Loucy (cell line): ENCODE measurements around the gene ARNT2.

ENCODE experiments used
- H2AFZ ChIP-seq: fragments of 200-600 bp; sonication (generic); 2 replicates; pipeline ENCODE4 v1.6.0; 2016; ENCODE audit warnings: antibody characterized with exemption, mild to moderate bottlenecking, low read length, moderate library complexity
- H3F3A ChIP-seq: fragments of 200-600 bp; 2 replicates; pipeline ENCODE4 v1.6.0; 2016; ENCODE audit warnings: antibody characterized with exemption, low read depth, mild to moderate bottlenecking
- H3K27me3 ChIP-seq: fragments of 200-600 bp; sonication (generic); 2 replicates; pipeline ENCODE4 v1.6.1; 2014; ENCODE audit warnings: low read length, mild to moderate bottlenecking; ENCODE audit not compliant: insufficient read depth, poor library complexity, severe bottlenecking
- H3K36me3 ChIP-seq: fragments of 200-600 bp; sonication (generic); 2 replicates; pipeline ENCODE4 v1.6.1; 2016; ENCODE audit warnings: low read length; ENCODE audit not compliant: insufficient read depth
- H3K4me1 ChIP-seq: fragments of 200-600 bp; sonication (generic); 2 replicates; pipeline ENCODE4 v1.5.1; 2014; ENCODE audit warnings: low read length, mild to moderate bottlenecking; ENCODE audit not compliant: insufficient read depth, poor library complexity, severe bottlenecking
- H3K4me2 ChIP-seq: fragments of 200-600 bp; sonication (generic); 2 replicates; pipeline ENCODE4 v1.6.0; 2014; ENCODE audit warnings: antibody characterized with exemption, low read length, low read depth, mild to moderate bottlenecking; ENCODE audit not compliant: poor library complexity, severe bottlenecking
- H3K4me3 ChIP-seq: fragments of 200-600 bp; sonication (generic); 2 replicates; pipeline ENCODE4 v1.5.1; 2014; ENCODE audit warnings: low read length, mild to moderate bottlenecking, mixed read lengths; ENCODE audit not compliant: poor library complexity, severe bottlenecking
- H3K79me2 ChIP-seq: fragments of 200-600 bp; sonication (generic); 2 replicates; pipeline ENCODE4 v1.6.1; 2014; ENCODE audit warnings: low read length; ENCODE audit not compliant: insufficient read depth
- H3K9ac ChIP-seq: fragments of 200-600 bp; sonication (generic); 2 replicates; pipeline ENCODE4 v1.6.0; 2014; ENCODE audit warnings: mild to moderate bottlenecking, low read depth, low read length, moderate library complexity; ENCODE audit not compliant: poor library complexity, severe bottlenecking
- H3K9me2 ChIP-seq: fragments of 200-600 bp; sonication (generic); replicated peaks from 2 replicates; pipeline ENCODE4 v1.6.1; 2016; ENCODE audit warnings: low read depth, low read length, mixed read lengths
- H3K9me3 ChIP-seq: fragments of 200-600 bp; sonication (generic); 2 replicates; pipeline ENCODE4 v1.6.1; 2014; ENCODE audit warnings: mild to moderate bottlenecking, antibody characterized with exemption, low read length, low read depth; ENCODE audit not compliant: insufficient read depth
- H4K20me1 ChIP-seq: fragments of 200-600 bp; sonication (generic); 2 replicates; pipeline ENCODE4 v1.6.0; 2014; ENCODE audit warnings: antibody characterized with exemption, low read length, mild to moderate bottlenecking; ENCODE audit not compliant: insufficient read depth, poor library complexity, severe bottlenecking
- EZH2phosphoT487 ChIP-seq: fragments of 200-600 bp; IDR thresholded peaks from 2 replicates; pipeline ENCODE4 v1.6.1; 2018; ENCODE audit warnings: antibody characterized with exemption, mild to moderate bottlenecking, moderate library complexity, borderline replicate concordance
- TF ChIP-seq, protein P1 (sequence below): fragments of 200-600 bp; sonication (generic); conservative IDR thresholded peaks from 2 replicates; pipeline ENCODE4 v1.5.1; 2014; ENCODE audit warnings: mild to moderate bottlenecking, antibody characterized with exemption, low read length

The ARNT2 gene

GRCh38 chr15:80636675-80637074, 232.5 kb downstream of the ARNT2 start:
- H3K9me2 ChIP-seq: no peaks in the 10 kb centered on the region
- no peaks in the 10 kb centered on the region for H3F3A ChIP-seq
- no peaks in the 10 kb centered on the region for H3K27me3 ChIP-seq
- H3K79me2 ChIP-seq: no peaks in the 10 kb centered on the region
- H3K9ac ChIP-seq: no peak overlapping the region
- no peaks in the 10 kb centered on the region for H3K36me3 ChIP-seq
- no peak overlapping the region for H3K4me3 ChIP-seq
- no peak overlapping the region for H3K4me2 ChIP-seq
- H3K9me3 ChIP-seq: no peaks in the 10 kb centered on the region
- H2AFZ ChIP-seq: no peak overlapping the region
- TF ChIP-seq EZH2phosphoT487: no peak
- TF ChIP-seq, protein P1, sequence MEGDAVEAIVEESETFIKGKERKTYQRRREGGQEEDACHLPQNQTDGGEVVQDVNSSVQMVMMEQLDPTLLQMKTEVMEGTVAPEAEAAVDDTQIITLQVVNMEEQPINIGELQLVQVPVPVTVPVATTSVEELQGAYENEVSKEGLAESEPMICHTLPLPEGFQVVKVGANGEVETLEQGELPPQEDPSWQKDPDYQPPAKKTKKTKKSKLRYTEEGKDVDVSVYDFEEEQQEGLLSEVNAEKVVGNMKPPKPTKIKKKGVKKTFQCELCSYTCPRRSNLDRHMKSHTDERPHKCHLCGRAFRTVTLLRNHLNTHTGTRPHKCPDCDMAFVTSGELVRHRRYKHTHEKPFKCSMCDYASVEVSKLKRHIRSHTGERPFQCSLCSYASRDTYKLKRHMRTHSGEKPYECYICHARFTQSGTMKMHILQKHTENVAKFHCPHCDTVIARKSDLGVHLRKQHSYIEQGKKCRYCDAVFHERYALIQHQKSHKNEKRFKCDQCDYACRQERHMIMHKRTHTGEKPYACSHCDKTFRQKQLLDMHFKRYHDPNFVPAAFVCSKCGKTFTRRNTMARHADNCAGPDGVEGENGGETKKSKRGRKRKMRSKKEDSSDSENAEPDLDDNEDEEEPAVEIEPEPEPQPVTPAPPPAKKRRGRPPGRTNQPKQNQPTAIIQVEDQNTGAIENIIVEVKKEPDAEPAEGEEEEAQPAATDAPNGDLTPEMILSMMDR: no peak; the same call in 1 of the 2 replicates
- H4K20me1 ChIP-seq: no peaks in the 10 kb centered on the region
- H3K4me1 ChIP-seq: no peaks in the 10 kb centered on the region

DNA sequence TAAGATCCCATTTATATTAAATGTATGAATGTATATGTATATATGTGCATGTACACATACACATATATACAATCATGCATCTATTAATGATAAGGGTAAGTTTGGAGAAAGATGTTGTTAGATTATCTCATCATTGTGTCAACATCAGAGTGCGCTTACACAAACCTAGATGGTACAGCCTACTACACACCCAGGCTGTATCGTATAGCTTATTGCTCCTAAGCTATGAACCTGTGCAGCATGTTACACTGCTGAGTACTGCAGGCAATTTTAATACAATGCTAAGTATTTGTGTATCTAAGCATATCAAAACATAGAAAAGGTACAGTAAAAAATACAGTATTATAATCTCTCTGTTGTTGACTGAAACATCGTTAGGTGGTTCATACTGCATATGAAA, 233.6 kb downstream of the ARNT2 start:
- Histone ChIP-seq H3K4me3 (no peak overlapping the region), H3K36me3 (no peaks in the 10 kb centered on the region), H3K79me2 (no peaks in the 10 kb centered on the region), H3K27me3 (no peaks in the 10 kb centered on the region), H3K9ac (no peak overlapping the region), H3K4me2 (no peak overlapping the region), H3K9me2 (no peaks in the 10 kb centered on the region), H3F3A (no peaks in the 10 kb centered on the region), H3K9me3 (no peaks in the 10 kb centered on the region), H2AFZ (no peak overlapping the region), H3K4me1 (no peaks in the 10 kb centered on the region), H4K20me1 (no peaks in the 10 kb centered on the region)
- no peak for TF ChIP-seq EZH2phosphoT487
- TF ChIP-seq, protein P1: no peak

DNA sequence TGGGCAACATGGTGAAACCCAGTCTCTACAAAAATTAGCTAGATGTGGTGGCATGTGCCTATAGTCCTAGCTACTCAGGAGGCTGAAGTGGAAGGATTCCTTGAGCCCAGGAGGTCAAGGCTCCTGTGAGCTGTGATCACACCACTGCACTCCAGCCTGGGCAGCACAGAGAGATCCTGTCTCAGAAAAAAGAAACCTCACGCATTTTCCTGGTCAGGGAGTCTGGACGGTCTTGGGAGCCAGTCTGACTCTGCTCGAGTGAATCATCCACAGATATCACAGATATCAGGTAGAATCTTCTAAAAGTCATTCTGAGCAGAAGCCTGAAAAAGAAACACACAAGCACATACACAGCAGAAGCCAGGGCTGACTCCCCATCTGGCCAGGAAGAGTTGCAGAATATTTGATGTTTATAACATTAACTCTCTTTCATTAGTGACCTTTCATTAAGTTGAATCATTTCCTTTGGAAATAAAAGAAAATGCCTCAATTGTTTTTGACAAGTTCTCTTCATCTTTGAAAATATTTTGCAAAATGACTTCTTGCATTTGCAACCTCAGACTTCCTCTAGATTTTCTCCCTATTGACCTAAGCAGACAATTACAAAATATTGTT, 234.5 kb downstream of the ARNT2 start:
- no peaks in the 10 kb centered on the region for H3K79me2 ChIP-seq
- H3K36me3 ChIP-seq: no peaks in the 10 kb centered on the region
- H3K9ac ChIP-seq: no peak overlapping the region
- no peak overlapping the region for H3K4me2 ChIP-seq
- TF ChIP-seq, protein P1: no peak
- no peak for TF ChIP-seq EZH2phosphoT487
- H3K4me1 ChIP-seq: no peaks in the 10 kb centered on the region
- H2AFZ ChIP-seq: no peak overlapping the region
- no peaks in the 10 kb centered on the region for H3K9me3 ChIP-seq
- H3K27me3 ChIP-seq: no peaks in the 10 kb centered on the region
- H3K4me3 ChIP-seq: no peak overlapping the region
- H3F3A ChIP-seq: no peaks in the 10 kb centered on the region
- H4K20me1 ChIP-seq: no peaks in the 10 kb centered on the region
- H3K9me2 ChIP-seq: no peaks in the 10 kb centered on the region
